CD4-positive, alpha-beta T cell (primary cell): ENCODE measurements around the gene LGALS4. TPM values are rescaled to one million over a fixed set of nuclear protein-coding genes. Genes with fewer than 3 reads are reported as not detected.
"Not testable (repeated sequence)": the region's sequence is repeated elsewhere in the genome, so short reads cannot be mapped to it uniquely, and the experiment has no call there.

Experiments
- ATAC-seq: fragments of 200-7000 bp; cut with Tn5 transposase; one replicate; pipeline ENCODE4 v1.10.0; 2022; ENCODE audit warnings: mild to moderate bottlenecking; ENCODE audit not compliant: poor library complexity
- CTCF ChIA-PET: fragments of 350-600 bp; sonication (Branson Sonifier 250); formaldehyde crosslinking; loops from one replicate; lab custom pipeline; 2021; ENCODE audit warnings: antibody characterized with exemption, inconsistent platforms; lab: Charles Lee
- POLR2A ChIA-PET: fragments of 350-600 bp; sonication (Branson Sonifier 250); formaldehyde crosslinking; loops from one replicate; lab custom pipeline; 2021; ENCODE audit warnings: antibody characterized with exemption, inconsistent platforms; lab: Charles Lee
- DNase-seq, 14 experiments: peaks; one replicate each; pipeline ENCODE4 v3.0.0-alpha.2; 2013 to 2020; ENCODE audit warnings: mixed read lengths in 2 of 14
- H3K27ac ChIP-seq, 2 donors: one replicate each; pipeline versions ENCODE4 v1.5.1 to v1.7.0; 2013; ENCODE audit warnings: low read length in 2 of 2, low read depth in 1 of 2, mild to moderate bottlenecking in 1 of 2
- H3K27me3 ChIP-seq, 2 experiments: 1 replicate in 1 of 2; 2 replicates in 1 of 2; pipeline versions ENCODE4 v1.6.1 to v1.7.0; 2013; ENCODE audit warnings: low read length in 2 of 2, control low read depth in 1 of 2, mild to moderate bottlenecking in 1 of 2, moderate library complexity in 1 of 2; ENCODE audit not compliant: insufficient read depth in 2 of 2, control insufficient read depth in 1 of 2
- H3K36me3 ChIP-seq: one replicate; pipeline ENCODE4 v1.6.1; 2013; ENCODE audit warnings: low read length, control low read depth; ENCODE audit not compliant: insufficient read depth
- H3K4me1 ChIP-seq: one replicate; pipeline ENCODE4 v1.6.1; 2013; ENCODE audit warnings: low read length, control low read depth; ENCODE audit not compliant: insufficient read depth
- H3K4me3 ChIP-seq: one replicate; pipeline ENCODE4 v1.5.1; 2013; ENCODE audit warnings: mild to moderate bottlenecking, low read length, moderate library complexity
- H3K9me3 ChIP-seq, 2 experiments: 1 replicate in 1 of 2; 2 replicates in 1 of 2; pipeline versions ENCODE4 v1.6.1 to v1.7.0; 2013; ENCODE audit warnings: low read length in 2 of 2, mild to moderate bottlenecking in 2 of 2, control low read depth in 1 of 2, moderate library complexity in 1 of 2; ENCODE audit not compliant: control insufficient read depth in 1 of 2, insufficient read depth in 1 of 2
- H3K27ac Mint-ChIP-seq: one replicate; pipeline ENCODE4 v1.8.0; 2020; ENCODE audit warnings: mixed read lengths
- H3K27me3 Mint-ChIP-seq: one replicate; pipeline ENCODE4 v1.8.0; 2021; ENCODE audit warnings: mixed read lengths
- H3K36me3 Mint-ChIP-seq: one replicate; pipeline ENCODE4 v1.8.0; 2021; ENCODE audit warnings: low read depth, mixed read lengths
- H3K4me1 Mint-ChIP-seq: one replicate; pipeline ENCODE4 v1.8.0; 2021; ENCODE audit warnings: low read depth, mixed read lengths
- H3K4me3 Mint-ChIP-seq: one replicate; pipeline ENCODE4 v1.8.0; 2020; ENCODE audit warnings: mild to moderate bottlenecking, mixed read lengths
- H3K9me3 Mint-ChIP-seq: one replicate; pipeline ENCODE4 v1.8.0; 2020; ENCODE audit warnings: mixed read lengths
- intact Hi-C, 2 experiments: fragments of 100-400 bp; cut with DNase I in 1 of 2; cut with micrococcal nuclease in 1 of 2; formaldehyde crosslinking; loops; one replicate each; pipeline versions ENCODE4 v1.15.1 to v1.9.0; 2023 to 2025; cut with DNase I, micrococcal nuclease
- total RNA-seq, 174 experiments: library from RNA in 2 of 174; stranded (reverse) in 2 of 174; gene quantifications; one replicate each; pipeline ENCODE4 v1.2.3 and lab custom pipeline; 2021 to 2026
- TF ChIP-seq, protein P1 (sequence below): fragments of 200-600 bp; IDR thresholded peaks from one replicate; pipeline ENCODE4 v1.8.0; 2022; ENCODE audit warnings: antibody characterized with exemption, mild to moderate bottlenecking

Gene LGALS4
- total RNA-seq, 2 experiments from 2014 or later = 2.3 to 3.1 TPM

DNA sequence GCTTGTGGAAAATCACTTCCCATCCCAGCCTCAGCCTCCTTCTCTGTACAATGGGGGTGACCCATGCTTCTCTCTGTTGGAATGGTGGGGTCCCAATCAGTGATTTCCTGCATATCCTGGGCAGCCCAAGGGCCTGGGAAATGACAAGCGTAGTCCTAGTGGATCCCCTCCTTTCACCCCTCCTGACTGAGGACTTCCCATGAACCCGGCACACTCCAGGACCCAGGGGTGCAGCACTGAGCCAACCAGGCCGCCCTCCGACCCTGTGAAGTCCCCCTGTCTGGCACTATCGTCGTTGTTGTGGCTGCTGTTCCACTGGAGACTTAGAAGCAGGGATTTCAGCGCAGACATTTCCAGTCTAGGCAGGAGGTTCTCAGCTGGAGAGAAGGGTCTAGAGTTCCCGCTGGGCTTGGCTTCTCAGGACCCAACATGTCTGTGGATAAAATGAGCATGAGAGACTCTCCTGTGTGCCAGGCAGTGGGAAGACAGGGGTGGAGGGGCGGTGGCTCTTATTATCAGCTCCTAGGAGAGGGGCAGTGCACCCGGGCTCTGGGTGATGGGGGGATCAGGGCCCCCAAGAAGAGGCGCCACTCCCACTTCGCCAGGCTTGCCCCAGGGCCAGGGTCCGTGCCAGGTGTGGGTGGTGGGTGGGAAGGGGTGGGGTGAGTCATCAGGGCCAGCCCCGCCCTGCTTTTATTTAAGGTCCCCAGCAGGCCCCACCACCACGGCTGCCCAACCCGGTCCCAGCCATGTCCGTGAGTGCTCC lies 24.1 kb downstream of the LGALS4 start, which contains the start of gene LGALS7B:
TSS of gene LGALS7B (plus strand) at position 723 of the 766 bp plus-strand sequence. CDS start at position 750, 27 bp downstream.
- Mint-ChIP-seq H3K9me3 (no peaks in the 10 kb centered on the region), H3K27me3 (no peaks in the 10 kb centered on the region), H3K4me3 (no peak within 1 kb of the TSS), H3K36me3 (no peaks in the 10 kb centered on the region), H3K4me1 (peaks cover 5% of the 10 kb centered on the region), H3K27ac (no peak within 1 kb of the TSS)
- ChIA-PET CTCF (interaction anchor here (1.2 kb wide), 1 partner anchor 142 kb away, joined by 3 read pairs; the partner anchor contains the start of genes MRPS12 and SARS2), POLR2A (no interaction called here)
- intact Hi-C loops = loop anchor here in 1 of 2 experiments (5.0 kb wide), 1 partner anchor 44 kb away; the partner anchor contains the start of gene ECH1
- Histone ChIP-seq H3K27me3 (no peaks in the 10 kb centered on the region), H3K4me1 (peaks cover 8% of the 10 kb centered on the region), H3K9me3 (no peaks in the 10 kb centered on the region), H3K4me3 (no peak within 1 kb of the TSS), H3K27ac (no peak within 1 kb of the TSS), H3K36me3 (no peaks in the 10 kb centered on the region)
- TF ChIP-seq, protein P1, sequence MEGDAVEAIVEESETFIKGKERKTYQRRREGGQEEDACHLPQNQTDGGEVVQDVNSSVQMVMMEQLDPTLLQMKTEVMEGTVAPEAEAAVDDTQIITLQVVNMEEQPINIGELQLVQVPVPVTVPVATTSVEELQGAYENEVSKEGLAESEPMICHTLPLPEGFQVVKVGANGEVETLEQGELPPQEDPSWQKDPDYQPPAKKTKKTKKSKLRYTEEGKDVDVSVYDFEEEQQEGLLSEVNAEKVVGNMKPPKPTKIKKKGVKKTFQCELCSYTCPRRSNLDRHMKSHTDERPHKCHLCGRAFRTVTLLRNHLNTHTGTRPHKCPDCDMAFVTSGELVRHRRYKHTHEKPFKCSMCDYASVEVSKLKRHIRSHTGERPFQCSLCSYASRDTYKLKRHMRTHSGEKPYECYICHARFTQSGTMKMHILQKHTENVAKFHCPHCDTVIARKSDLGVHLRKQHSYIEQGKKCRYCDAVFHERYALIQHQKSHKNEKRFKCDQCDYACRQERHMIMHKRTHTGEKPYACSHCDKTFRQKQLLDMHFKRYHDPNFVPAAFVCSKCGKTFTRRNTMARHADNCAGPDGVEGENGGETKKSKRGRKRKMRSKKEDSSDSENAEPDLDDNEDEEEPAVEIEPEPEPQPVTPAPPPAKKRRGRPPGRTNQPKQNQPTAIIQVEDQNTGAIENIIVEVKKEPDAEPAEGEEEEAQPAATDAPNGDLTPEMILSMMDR = no peak
- DNase-seq = no peak
- no peak for ATAC-seq

DNA sequence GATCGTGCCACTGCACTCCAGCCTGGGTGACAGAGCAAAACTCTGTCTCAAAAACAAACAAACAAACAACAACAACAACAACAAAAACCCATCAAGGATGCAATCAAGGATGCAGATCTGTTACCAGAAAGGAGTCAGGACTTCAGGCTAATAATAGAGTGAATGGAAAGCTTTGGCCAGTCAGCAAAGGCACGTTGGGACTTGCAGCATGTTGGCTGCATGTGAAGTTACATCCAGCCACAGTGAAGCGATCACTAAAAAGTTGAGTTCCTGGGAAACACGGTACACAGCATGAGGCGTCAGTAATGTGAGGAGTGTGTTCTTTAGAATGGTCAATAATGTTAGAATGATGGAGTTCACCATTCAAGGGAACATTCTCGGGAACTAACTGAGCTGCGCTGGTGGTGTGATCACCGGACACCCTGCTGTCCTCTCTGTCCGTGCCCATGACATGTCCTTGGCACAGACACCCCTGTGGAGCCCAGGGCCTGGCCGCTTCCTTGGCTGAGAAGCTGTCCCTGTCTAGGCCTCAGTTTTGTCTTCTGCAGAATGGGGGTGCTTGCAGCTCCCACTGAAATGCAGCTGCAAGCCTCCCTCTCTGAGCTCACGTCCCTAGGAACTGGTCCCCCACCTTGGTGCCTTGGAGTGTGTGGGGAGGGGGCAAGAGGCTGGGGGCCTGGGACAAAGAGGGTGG lies 26.0 kb downstream of the LGALS4 start:
- ATAC-seq (no peak), DNase-seq (no peak)
- Histone ChIP-seq H3K9me3 (no peaks in the 10 kb centered on the region), H3K4me1 (no peaks in the 10 kb centered on the region), H3K4me3 (no peak overlapping the region), H3K27ac (no peak overlapping the region), H3K36me3 (no peaks in the 10 kb centered on the region), H3K27me3 (no peaks in the 10 kb centered on the region)
- TF ChIP-seq, protein P1 = no peak
- Mint-ChIP-seq H3K36me3 (no peaks in the 10 kb centered on the region), H3K4me3 (no peak overlapping the region), H3K4me1 (no peaks in the 10 kb centered on the region), H3K27ac (no peak overlapping the region), H3K27me3 (no peaks in the 10 kb centered on the region), H3K9me3 (no peaks in the 10 kb centered on the region)
- ChIA-PET POLR2A (interaction anchor here (1.4 kb wide), 2 partner anchors 12 to 17 kb away, joined by 4 to 5 read pairs; no protein-coding TSS in a partner anchor), CTCF (no interaction called here)
- intact Hi-C loops = loop anchor here in 1 of 2 experiments (2.0 to 5.0 kb wide), 2 partner anchors 18 to 46 kb away; partner anchors contain the start of gene ECH1

DNA sequence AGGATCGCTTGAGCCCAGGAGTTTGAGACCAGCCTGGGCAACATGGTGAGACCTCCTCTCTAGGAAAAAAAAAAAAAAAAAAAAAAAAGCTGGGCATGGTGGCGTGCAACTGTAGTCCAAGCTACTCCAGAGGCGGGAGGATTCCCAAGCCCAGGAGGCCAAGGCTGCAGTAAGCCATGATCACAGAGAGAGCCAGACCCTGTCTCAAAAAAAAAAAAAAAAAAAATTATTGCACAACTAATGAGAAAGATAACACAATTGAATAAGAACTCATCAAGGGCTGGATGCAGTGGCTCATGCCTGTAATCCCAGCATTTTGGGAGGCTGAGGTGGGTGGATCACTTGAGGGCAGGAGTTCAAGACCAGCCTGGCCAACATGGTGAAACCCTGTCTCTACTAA lies 26.7 kb downstream of the LGALS4 start:
- H3K27me3 ChIP-seq, H3K9me3 ChIP-seq, CTCF ChIA-PET, H3K9me3 Mint-ChIP-seq, H3K36me3 Mint-ChIP-seq, H3K4me3 Mint-ChIP-seq, H3K36me3 ChIP-seq, H3K27me3 Mint-ChIP-seq, H3K4me1 ChIP-seq, H3K27ac ChIP-seq, H3K4me3 ChIP-seq, ATAC-seq, H3K27ac Mint-ChIP-seq, DNase-seq, H3K4me1 Mint-ChIP-seq: not testable (repeated sequence)
- POLR2A ChIA-PET = interaction anchor here (1.4 kb wide), 2 partner anchors 11 to 16 kb away, joined by 4 to 5 read pairs; no protein-coding TSS in a partner anchor
- intact Hi-C loops = loop anchor here in 1 of 2 experiments (2.0 to 5.0 kb wide), 2 partner anchors 17 to 46 kb away; partner anchors contain the start of gene ECH1
